ENCODE data around the gene SWI5.

SWI5 gene

GRCh38 chr9:128325629-128326028 is 49.6 kb downstream of the SWI5 start:
- TF ChIP-seq, protein P1, sequence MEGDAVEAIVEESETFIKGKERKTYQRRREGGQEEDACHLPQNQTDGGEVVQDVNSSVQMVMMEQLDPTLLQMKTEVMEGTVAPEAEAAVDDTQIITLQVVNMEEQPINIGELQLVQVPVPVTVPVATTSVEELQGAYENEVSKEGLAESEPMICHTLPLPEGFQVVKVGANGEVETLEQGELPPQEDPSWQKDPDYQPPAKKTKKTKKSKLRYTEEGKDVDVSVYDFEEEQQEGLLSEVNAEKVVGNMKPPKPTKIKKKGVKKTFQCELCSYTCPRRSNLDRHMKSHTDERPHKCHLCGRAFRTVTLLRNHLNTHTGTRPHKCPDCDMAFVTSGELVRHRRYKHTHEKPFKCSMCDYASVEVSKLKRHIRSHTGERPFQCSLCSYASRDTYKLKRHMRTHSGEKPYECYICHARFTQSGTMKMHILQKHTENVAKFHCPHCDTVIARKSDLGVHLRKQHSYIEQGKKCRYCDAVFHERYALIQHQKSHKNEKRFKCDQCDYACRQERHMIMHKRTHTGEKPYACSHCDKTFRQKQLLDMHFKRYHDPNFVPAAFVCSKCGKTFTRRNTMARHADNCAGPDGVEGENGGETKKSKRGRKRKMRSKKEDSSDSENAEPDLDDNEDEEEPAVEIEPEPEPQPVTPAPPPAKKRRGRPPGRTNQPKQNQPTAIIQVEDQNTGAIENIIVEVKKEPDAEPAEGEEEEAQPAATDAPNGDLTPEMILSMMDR (IDR thresholded peaks at IDR 0.05; ENCODE audit: low read depth, low read length), result no peak
- DNase-seq, result no peak
- H3K4me3 ChIP-seq (ENCODE audit: low read depth, low read length), result no peak overlapping the region
- H3K27me3 ChIP-seq, result no peaks in the 10 kb centered on the region
- peaks cover 23% of the 10 kb centered on the region for H3K36me3 ChIP-seq
- no peaks in the 10 kb centered on the region for H3K4me1 ChIP-seq
- H3K9me3 ChIP-seq, result no peaks in the 10 kb centered on the region

DNA sequence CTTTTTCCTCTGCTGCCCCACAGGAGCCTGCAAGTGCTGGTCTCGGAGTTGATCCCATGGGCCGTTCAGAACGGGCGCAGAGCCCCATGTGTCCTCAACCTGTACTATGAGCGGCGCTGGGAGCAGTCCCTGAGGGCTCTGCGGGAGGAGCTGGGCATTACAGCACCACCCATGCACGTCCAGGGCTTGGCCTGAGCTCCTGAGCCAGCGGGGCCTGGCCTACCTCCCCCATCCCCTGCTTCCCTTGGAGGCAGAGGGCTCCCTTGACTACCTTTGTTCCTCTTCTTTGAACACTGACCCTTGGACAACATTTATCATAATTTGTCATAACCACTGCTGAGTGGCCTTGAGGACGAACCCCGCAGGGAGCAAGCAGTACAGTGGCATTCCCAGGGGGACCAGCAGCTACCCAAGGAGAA is 57.4 kb downstream of the SWI5 start:
- H3K36me3 ChIP-seq, result peaks cover 4% of the 10 kb centered on the region
- no peaks in the 10 kb centered on the region for H3K9me3 ChIP-seq

DNA sequence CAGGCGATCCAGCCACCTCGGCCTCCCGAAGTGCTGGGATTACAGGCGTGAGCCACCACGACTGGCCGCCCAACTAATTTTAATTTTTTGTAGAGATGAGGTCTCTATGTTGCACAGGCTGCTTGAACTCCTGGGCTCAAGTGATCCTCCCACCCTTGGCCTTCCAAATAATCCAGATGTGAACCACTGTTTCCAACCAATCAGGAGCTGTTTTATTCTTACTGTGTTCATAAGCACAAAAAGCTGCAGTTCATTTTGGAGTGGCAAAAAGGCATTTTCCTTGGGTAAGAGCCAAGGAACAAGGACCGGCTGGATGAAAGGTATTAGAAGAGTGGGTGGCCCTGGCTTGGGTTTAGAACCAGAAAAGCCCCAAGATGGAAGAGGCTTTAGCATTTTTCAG is 59.1 kb downstream of the SWI5 start:
- Histone ChIP-seq H3K27me3 (no peaks in the 10 kb centered on the region), H3K4me3 (ENCODE audit: low read depth, low read length) (no peak overlapping the region), H3K4me1 (no peaks in the 10 kb centered on the region), H3K9me3 (no peaks in the 10 kb centered on the region), H3K36me3 (peaks cover 4% of the 10 kb centered on the region)
- DNase-seq, result no peak
- TF ChIP-seq, protein P1 (IDR thresholded peaks at IDR 0.05; ENCODE audit: low read depth, low read length), result no peak

More for the DNA sequence above, 57.4 kb downstream of the SWI5 start:
- Histone ChIP-seq H3K27me3 (no peaks in the 10 kb centered on the region), H3K4me3 (ENCODE audit: low read depth, low read length) (no peak overlapping the region), H3K4me1 (no peaks in the 10 kb centered on the region)
- DNase-seq, result no peak
- TF ChIP-seq, protein P1 (IDR thresholded peaks at IDR 0.05; ENCODE audit: low read depth, low read length), result no peak

GRCh38 chr9:128335914-128336313 is 59.8 kb downstream of the SWI5 start:
- DNase-seq, result no peak
- Histone ChIP-seq H3K27me3 (no peaks in the 10 kb centered on the region), H3K4me3 (ENCODE audit: low read depth, low read length) (no peak overlapping the region), H3K4me1 (no peaks in the 10 kb centered on the region), H3K36me3 (peaks cover 4% of the 10 kb centered on the region), H3K9me3 (no peaks in the 10 kb centered on the region)
- TF ChIP-seq, protein P1 (IDR thresholded peaks at IDR 0.05; ENCODE audit: low read depth, low read length), result no peak

DNA sequence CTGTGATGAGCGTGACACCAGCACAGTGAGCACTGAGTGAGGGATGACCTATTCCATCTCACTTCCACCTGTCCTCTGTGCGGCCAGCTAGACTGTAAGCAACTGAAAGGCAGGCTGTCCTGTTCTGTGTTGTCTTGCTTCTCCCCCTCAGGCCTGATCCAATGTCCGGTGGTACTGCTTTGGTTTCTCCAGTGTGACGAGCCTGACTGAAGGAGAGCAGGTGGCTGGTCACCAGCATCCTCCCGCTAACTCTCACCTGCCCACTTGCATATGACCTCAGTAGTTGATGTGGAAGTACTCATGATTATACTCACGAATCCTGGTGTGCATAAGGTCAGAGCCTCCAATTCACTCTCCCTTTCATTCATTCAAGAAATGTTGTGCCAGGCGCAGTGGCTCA is 61.9 kb downstream of the SWI5 start:
- Histone ChIP-seq H3K36me3 (peaks cover 7% of the 10 kb centered on the region), H3K9me3 (no peaks in the 10 kb centered on the region), H3K4me3 (ENCODE audit: low read depth, low read length) (no peak overlapping the region), H3K4me1 (no peaks in the 10 kb centered on the region; the same call in 1 of the 2 replicates), H3K27me3 (no peaks in the 10 kb centered on the region)
- TF ChIP-seq, protein P1 (IDR thresholded peaks at IDR 0.05; ENCODE audit: low read depth, low read length), result no peak
- no peak for DNase-seq
